ENCODE results near the gene PDGFA. TPM values are rescaled to one million over a fixed set of nuclear protein-coding genes. Genes with fewer than 3 reads are reported as not detected.

The PDGFA gene
- polyA plus RNA-seq, 1 experiment: 17.4 TPM

DNA sequence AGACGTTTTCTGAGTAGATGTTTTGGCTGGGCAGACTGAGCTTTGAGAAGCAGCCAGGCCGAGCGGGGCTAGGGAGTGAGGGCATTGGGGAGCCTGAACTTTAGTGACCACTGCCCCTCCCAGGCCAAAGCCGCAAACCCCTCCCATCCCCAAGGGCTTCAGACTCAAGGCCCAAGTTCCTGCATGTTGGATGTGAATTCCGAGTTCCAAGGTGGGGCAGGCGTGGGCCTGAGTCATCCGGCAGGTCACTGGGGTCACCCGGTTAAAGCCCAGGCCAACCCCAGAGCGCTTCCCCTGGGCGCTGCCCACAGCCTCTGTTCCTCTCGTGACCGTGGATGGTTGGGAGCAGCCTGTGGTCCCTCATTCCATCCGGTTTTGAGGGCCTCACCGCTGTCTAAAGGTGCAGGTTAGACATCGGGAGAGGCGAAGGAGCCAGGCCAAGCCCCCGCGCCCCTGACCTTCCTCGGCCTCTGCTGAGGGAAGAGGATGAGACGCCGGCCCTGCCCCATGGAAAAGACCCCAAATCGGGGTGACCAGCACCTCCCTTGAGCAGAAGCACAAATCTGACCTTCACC, 6.9 kb upstream of the PDGFA start:
- POLR2A ChIA-PET: no interaction called here
- no peak overlapping the region for H3K4me3 ChIP-seq (ENCODE audit: low read depth, low read length)
- H3K36me3 ChIP-seq (ENCODE audit: control insufficient read depth, insufficient read depth, low read length): no peaks in the 10 kb centered on the region
- DNase-seq (ENCODE audit: low read depth): no peak
- CTCF ChIA-PET: no interaction called here
- no peak for TF ChIP-seq CTCF (IDR thresholded peaks at IDR 0.05; ENCODE audit: insufficient read depth, low read depth, low read length)
- peaks cover 8% of the 10 kb centered on the region for H3K27me3 ChIP-seq (ENCODE audit: control insufficient read depth, insufficient read depth, low read length)

- Histone ChIP-seq H3K36me3 (ENCODE audit: control insufficient read depth, insufficient read depth, low read length) (no peaks in the 10 kb centered on the region), H3K4me3 (ENCODE audit: low read depth, low read length) (no peak overlapping the region), H3K27me3 (ENCODE audit: control insufficient read depth, insufficient read depth, low read length) (peaks cover 16% of the 10 kb centered on the region)
- no peak for DNase-seq (ENCODE audit: low read depth)
- no peak for TF ChIP-seq CTCF (IDR thresholded peaks at IDR 0.05; ENCODE audit: insufficient read depth, low read depth, low read length)
- POLR2A ChIA-PET: no interaction called here
- CTCF ChIA-PET: interaction anchor here (0.6 kb wide), 2 partner anchors 82 to 100 kb away, joined by 3 read pairs; no protein-coding TSS in a partner anchor
These were observed 6.1 kb upstream of the PDGFA start for GRCh38 chr7:525740-526139.

DNA sequence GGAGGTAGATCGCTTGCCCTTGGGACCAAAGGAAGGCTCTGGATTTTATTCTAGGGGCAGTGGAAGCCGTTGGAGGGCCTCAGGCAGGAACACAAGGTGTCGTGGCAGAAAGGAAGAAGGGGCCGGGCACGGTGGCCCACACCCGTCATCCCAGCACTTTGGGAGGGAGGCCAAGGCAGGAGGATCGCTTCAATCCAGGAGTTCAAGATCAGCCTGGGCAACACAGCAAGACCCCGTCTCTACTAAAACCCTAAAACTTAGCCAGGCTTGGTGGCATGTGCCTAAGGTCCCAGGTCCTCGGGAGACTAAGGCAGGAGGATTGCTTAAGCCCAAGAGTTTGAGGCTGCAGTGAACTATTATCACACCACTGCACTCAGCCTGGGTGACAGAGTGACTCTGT, 5.2 kb upstream of the PDGFA start:
- ChIA-PET CTCF (no interaction called here), POLR2A (no interaction called here)
- peaks cover 17% of the 10 kb centered on the region for H3K27me3 ChIP-seq (ENCODE audit: control insufficient read depth, insufficient read depth, low read length)

DNA sequence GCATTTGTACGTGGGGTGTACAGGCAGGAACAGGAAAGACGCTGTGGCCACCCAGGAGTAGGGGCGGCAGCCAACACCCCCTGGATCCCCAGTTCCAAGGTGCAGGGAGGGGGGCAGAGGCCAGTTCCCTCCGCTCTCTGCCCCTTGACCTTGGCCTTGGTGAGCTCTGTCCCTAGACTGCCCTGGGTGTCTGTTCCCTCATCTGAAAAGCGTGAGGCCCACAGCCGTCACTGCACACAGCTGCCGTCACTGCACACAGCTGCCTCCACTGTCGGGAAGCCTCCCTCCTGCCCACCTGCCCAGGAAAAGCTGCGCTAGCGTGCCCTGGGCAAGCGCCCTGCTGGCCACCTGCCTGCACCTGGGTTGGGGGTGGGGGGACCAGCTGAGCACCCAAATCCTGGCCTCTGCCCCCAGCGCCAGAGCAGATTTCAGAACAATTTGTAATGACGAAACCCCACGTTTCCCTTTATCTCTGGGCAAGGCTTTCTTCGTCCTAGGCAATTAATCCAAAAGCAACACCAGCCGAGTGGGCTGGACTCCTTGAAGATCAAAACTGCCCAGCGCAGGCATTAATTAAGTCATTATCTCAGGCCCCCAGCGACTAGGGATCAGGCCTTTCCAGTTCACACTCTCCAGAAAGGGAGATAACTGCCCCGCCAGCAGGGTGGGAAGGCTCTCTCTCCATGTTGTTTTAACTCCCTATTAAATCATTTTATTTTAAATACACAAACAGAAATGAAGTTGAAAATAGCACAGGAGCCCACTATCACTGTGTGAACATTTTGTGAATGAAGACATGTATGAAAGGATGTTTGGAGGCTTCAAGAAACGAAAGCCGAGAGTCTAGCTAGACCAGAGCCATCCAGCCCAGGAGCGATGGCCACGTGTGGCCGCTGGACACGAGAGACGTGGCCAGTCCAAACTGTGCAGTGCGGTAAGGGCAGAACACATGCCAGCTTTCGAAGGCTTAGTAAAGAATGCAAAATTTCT, 4.0 kb upstream of the PDGFA start:
- Histone ChIP-seq H3K4me3 (ENCODE audit: low read depth, low read length) (no peak overlapping the region), H3K36me3 (ENCODE audit: control insufficient read depth, insufficient read depth, low read length) (no peaks in the 10 kb centered on the region), H3K27me3 (ENCODE audit: control insufficient read depth, insufficient read depth, low read length) (peaks cover 17% of the 10 kb centered on the region)
- ChIA-PET CTCF (no interaction called here), POLR2A (no interaction called here)
- no peak for TF ChIP-seq CTCF (IDR thresholded peaks at IDR 0.05; ENCODE audit: insufficient read depth, low read depth, low read length)
- DNase-seq (ENCODE audit: low read depth): no peak

More for the DNA sequence above, 5.2 kb upstream of the PDGFA start:
- no peak overlapping the region for H3K4me3 ChIP-seq (ENCODE audit: low read depth, low read length)
- H3K36me3 ChIP-seq (ENCODE audit: control insufficient read depth, insufficient read depth, low read length): no peaks in the 10 kb centered on the region
- no peak for TF ChIP-seq CTCF (IDR thresholded peaks at IDR 0.05; ENCODE audit: insufficient read depth, low read depth, low read length)
- DNase-seq (ENCODE audit: low read depth): no peak

DNA sequence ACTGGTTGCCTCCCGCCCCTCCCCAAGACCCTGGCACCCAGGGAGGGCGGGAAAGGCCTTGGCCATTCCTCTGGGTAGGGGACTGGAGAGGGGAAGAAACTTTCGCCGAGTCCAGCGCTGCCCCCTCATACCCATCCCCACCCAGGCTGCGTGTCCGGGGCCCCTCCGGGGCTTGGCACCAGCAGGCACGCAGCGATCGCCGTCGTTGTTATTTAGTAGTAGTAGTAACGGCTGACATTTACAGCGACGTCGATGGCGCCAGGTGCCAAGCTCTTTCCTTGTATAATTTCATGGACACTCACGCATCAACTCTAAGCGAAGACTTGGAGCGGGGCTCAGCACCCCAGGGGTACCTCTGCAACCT, 3.3 kb upstream of the PDGFA start:
- ChIA-PET CTCF (interaction anchor here (0.6 kb wide), 1 partner anchor 134 kb away, joined by 3 read pairs; no protein-coding TSS in a partner anchor), POLR2A (no interaction called here)
- H3K36me3 ChIP-seq (ENCODE audit: control insufficient read depth, insufficient read depth, low read length): no peaks in the 10 kb centered on the region
- peaks cover 17% of the 10 kb centered on the region for H3K27me3 ChIP-seq (ENCODE audit: control insufficient read depth, insufficient read depth, low read length)
- no peak for TF ChIP-seq CTCF (IDR thresholded peaks at IDR 0.05; ENCODE audit: insufficient read depth, low read depth, low read length)
- H3K4me3 ChIP-seq (ENCODE audit: low read depth, low read length): no peak overlapping the region
- no peak for DNase-seq (ENCODE audit: low read depth)

All from BJ (cell line).